GM23248 (cell line): ENCODE results near the gene FAR1. TPM values are rescaled to one million over a fixed set of nuclear protein-coding genes. Genes with fewer than 3 reads are reported as not detected.
"Not testable (repeated sequence)": the region's sequence is repeated elsewhere in the genome, so short reads cannot be mapped to it uniquely, and the experiment has no call there.

ENCODE experiments used
- DNase-seq: peaks from one replicate; pipeline ENCODE4 v3.0.0-alpha.2; 2015
- H2AFZ ChIP-seq: fragments of 200-600 bp; sonication (generic); 2 replicates; pipeline ENCODE4 v1.6.1; 2016; ENCODE audit warnings: antibody characterized with exemption
- H3F3A ChIP-seq: fragments of 200-600 bp; sonication (generic); 2 replicates; pipeline ENCODE4 v1.6.1; 2016; ENCODE audit warnings: mild to moderate bottlenecking, antibody characterized with exemption, mixed run types; ENCODE audit not compliant: insufficient read depth
- H3K27ac ChIP-seq: fragments of 200-600 bp; sonication (generic); 2 replicates; pipeline ENCODE4 v1.5.1; 2016; ENCODE audit warnings: mild to moderate bottlenecking
- H3K27me3 ChIP-seq: fragments of 200-600 bp; sonication (generic); replicated peaks from 2 replicates; pipeline ENCODE4 v1.6.1; 2016; ENCODE audit warnings: mild to moderate bottlenecking; ENCODE audit not compliant: insufficient read depth
- H3K36me3 ChIP-seq: fragments of 200-600 bp; sonication (generic); 2 replicates; pipeline ENCODE4 v1.6.1; 2016; ENCODE audit warnings: low read depth, mild to moderate bottlenecking
- H3K4me1 ChIP-seq: fragments of 200-600 bp; sonication (generic); 2 replicates; pipeline ENCODE4 v1.6.1; 2016; ENCODE audit warnings: mild to moderate bottlenecking; ENCODE audit not compliant: insufficient read depth
- H3K4me2 ChIP-seq: fragments of 200-600 bp; sonication (generic); one replicate; pipeline ENCODE4 v1.6.1; 2016; ENCODE audit warnings: mild to moderate bottlenecking; ENCODE audit not compliant: unreplicated experiment
- H3K4me3 ChIP-seq: fragments of 200-600 bp; sonication (generic); 2 replicates; pipeline ENCODE4 v1.5.1; 2016; ENCODE audit warnings: mild to moderate bottlenecking
- H3K79me2 ChIP-seq: fragments of 200-600 bp; sonication (generic); 2 replicates; pipeline ENCODE4 v1.6.1; 2016; ENCODE audit warnings: mild to moderate bottlenecking; ENCODE audit not compliant: insufficient read depth
- H3K9ac ChIP-seq: fragments of 200-600 bp; sonication (generic); 2 replicates; pipeline ENCODE4 v1.6.1; 2016; ENCODE audit warnings: mild to moderate bottlenecking
- H3K9me2 ChIP-seq: fragments of 200-600 bp; sonication (generic); 2 replicates; pipeline ENCODE4 v1.6.1; 2016; ENCODE audit warnings: mixed run types, mild to moderate bottlenecking, moderate library complexity; ENCODE audit not compliant: insufficient read depth
- H3K9me3 ChIP-seq: fragments of 200-600 bp; sonication (generic); one replicate; pipeline ENCODE4 v1.6.1; 2017; ENCODE audit warnings: low read depth
- H4K20me1 ChIP-seq: fragments of 200-600 bp; sonication (generic); 2 replicates; pipeline ENCODE4 v1.6.0; 2016; ENCODE audit not compliant: insufficient read depth
- EZH2 ChIP-seq: fragments of 200-600 bp; sonication (generic); IDR thresholded peaks from 2 replicates; pipeline ENCODE4 v1.6.1; 2018; ENCODE audit warnings: antibody characterized with exemption, mild to moderate bottlenecking; ENCODE audit not compliant: insufficient read depth, poor library complexity, severe bottlenecking
- EZH2phosphoT487 ChIP-seq: fragments of 200-600 bp; sonication (generic); IDR thresholded peaks from 2 replicates; pipeline ENCODE4 v1.6.1; 2018; ENCODE audit warnings: antibody characterized with exemption, moderate library complexity, mild to moderate bottlenecking, low read depth; ENCODE audit not compliant: insufficient read depth
- WGBS, 2 experiments: methylation state at CpG; one replicate each; pipeline ENCODE4 v1.1.6; 2015 to 2017; ENCODE audit warnings: low lambda C conversion rate in 2 of 2, low coverage in 1 of 2; ENCODE audit errors: missing lambda C conversion rate in 2 of 2; 5-methylcytosine and 5-hydroxymethylcytosine counted together
- in situ Hi-C: fragments of 300-500 bp; cut with MboI; formaldehyde crosslinking; loops from 2 replicates; pipeline ENCODE4 v1.15.0; 2020
- polyA plus RNA-seq: library from polyadenylated mRNA; unstranded; fragments of >200 nt; fragmentation: Nextera tagmentation; extraction: Ambion mirVana; gene quantifications from 2 replicates; pipeline ENCODE4 v1.2.1, GENCODE V29; 2016
- total RNA-seq: library from RNA; depleted of rRNA; stranded (reverse); fragments of >200 nt; shearing (Covaris generic); gene quantifications from 2 replicates; pipeline ENCODE4 v1.2.3, GENCODE V29; 2014; rRNA removed

Gene FAR1
- total RNA-seq (48.4 and 56.1 TPM in 2 replicates), polyA plus RNA-seq (37.4 and 40.4 TPM in 2 replicates)

- whole genome bisulfite sequencing, 2 experiments: 1% methylated on average over 60 to 87 of the region's 104 CpGs
- Histone ChIP-seq H3K27ac (peak within 1 kb of the TSS; percentile 74), H3K9ac (peak within 1 kb of the TSS; percentile 90), H3K4me1 (peaks cover 22% of the 10 kb centered on the region), H3K4me3 (peak within 1 kb of the TSS; percentile 91), H4K20me1 (peaks cover 4% of the 10 kb centered on the region; the same call in 1 of the 2 replicates), H3K9me2 (no peaks in the 10 kb centered on the region), H3K27me3 (no peaks in the 10 kb centered on the region), H3K9me3 (no peaks in the 10 kb centered on the region), H3K36me3 (no peaks in the 10 kb centered on the region), H2AFZ (peak within 1 kb of the TSS; percentile 96), H3K79me2 (peaks cover 47% of the 10 kb centered on the region), H3K4me2 (peak within 1 kb of the TSS; percentile 96), H3F3A (peaks cover 14% of the 10 kb centered on the region; the same call in 1 of the 2 replicates)
- DNase-seq: peak; percentile 99
- TF ChIP-seq EZH2phosphoT487 (no peak), EZH2 (no peak)
- in situ Hi-C loops: no loop called here
Measured at GRCh38 chr11:13668102-13668956, at the start of gene FAR1. Gene FAR1 (plus strand): TSS chr11:13668668. CDS start chr11:13694766, 26,098 bp downstream.

GRCh38 chr11:13620063-13620462 lies 48.4 kb upstream of the FAR1 start:
- no peak for DNase-seq
- Histone ChIP-seq H3K27me3 (no peaks in the 10 kb centered on the region), H3K27ac (no peak overlapping the region), H3K9me3 (no peaks in the 10 kb centered on the region), H3K4me1 (no peaks in the 10 kb centered on the region), H3K36me3 (no peaks in the 10 kb centered on the region), H2AFZ (no peak overlapping the region), H3F3A (no peaks in the 10 kb centered on the region), H3K79me2 (no peaks in the 10 kb centered on the region), H3K4me2 (no peak overlapping the region), H3K9ac (no peak overlapping the region), H3K4me3 (no peak overlapping the region), H4K20me1 (no peaks in the 10 kb centered on the region), H3K9me2 (no peaks in the 10 kb centered on the region)
- 4 to 15% methylated on average over 2 of the region's 2 CpGs for WGBS, 2 experiments
- TF ChIP-seq EZH2: no peak
- no peak for TF ChIP-seq EZH2phosphoT487
- in situ Hi-C loops: no loop called here

GRCh38 chr11:13626818-13627217 lies 41.6 kb upstream of the FAR1 start:
- H3K4me1 ChIP-seq, DNase-seq, H4K20me1 ChIP-seq, H3K79me2 ChIP-seq, H3K36me3 ChIP-seq, H3K4me3 ChIP-seq, H3K27me3 ChIP-seq, H3K27ac ChIP-seq, H3K9me3 ChIP-seq, H3F3A ChIP-seq, H2AFZ ChIP-seq, in situ Hi-C loops, H3K9me2 ChIP-seq, H3K4me2 ChIP-seq, H3K9ac ChIP-seq: not testable (repeated sequence)
- 70 to 76% methylated on average over 3 of the region's 3 CpGs for WGBS, 2 experiments

- H3K4me2 ChIP-seq, H3K27ac ChIP-seq, H2AFZ ChIP-seq, H3K27me3 ChIP-seq, H3K9me3 ChIP-seq, DNase-seq, H4K20me1 ChIP-seq, H3K4me3 ChIP-seq, in situ Hi-C loops, H3K9me2 ChIP-seq, H3K4me1 ChIP-seq, H3K79me2 ChIP-seq, H3F3A ChIP-seq, H3K9ac ChIP-seq, H3K36me3 ChIP-seq: not testable (repeated sequence)
- 55 to 61% methylated on average over 8 of the region's 8 CpGs for WGBS, 2 experiments
Measured at GRCh38 chr11:13628634-13629033, 39.8 kb upstream of the FAR1 start.
